HepG2 (cell line): ENCODE results near the gene POLR3H. TPM values are rescaled to one million over a fixed set of nuclear protein-coding genes. Genes with fewer than 3 reads are reported as not detected.
A peak's percentile ranks its signal among the peaks of the same experiment; 100 is the strongest.

ENCODE experiments used
- ATAC-seq: fragments of 200-7000 bp; cut with Tn5 transposase; 3 replicates; pipeline ENCODE4 v1.9.1; 2020; ENCODE audit warnings: mild to moderate bottlenecking, moderate library complexity
- BruUV-seq: library from RNA; stranded (reverse); fragments of 400-500 nt; replicated peaks from 2 replicates; lab custom pipeline; 2021; lab: Mats Ljungman, UMichigan
- CTCF ChIA-PET: fragments of 300-600 bp; formaldehyde crosslinking; extraction: SDS; loops from one replicate; lab custom pipeline; 2021; ENCODE audit warnings: low total read pairs, inconsistent platforms, low intra/inter-chr PET ratio; lab: Yijun Ruan, JAX
- POLR2A ChIA-PET: fragments of 350-600 bp; sonication (Branson Sonifier 250); formaldehyde crosslinking; loops from one replicate; lab custom pipeline; 2020; ENCODE audit warnings: antibody characterized with exemption, inconsistent platforms; lab: Yijun Ruan, JAX
- DNase-seq: peaks from one replicate; pipeline ENCODE4 v3.0.0-alpha.2; 2015; ENCODE audit warnings: low spot score
- FAIRE-seq: peaks from 3 replicates; lab custom pipeline; 2011; peaks lifted over from hg19 to GRCh38; lab: Jason Lieb, UNC
- H2AFZ ChIP-seq: one replicate; pipeline ENCODE4 v1.6.1; 2011; ENCODE audit warnings: low read length, inconsistent platforms
- H3K27ac ChIP-seq: fragments of 300-600 bp; 3 replicates; pipeline ENCODE4 v1.8.0; 2011; ENCODE audit warnings: mixed run types, mild to moderate bottlenecking, mixed read lengths, low read length, inconsistent platforms; ENCODE audit not compliant: insufficient read depth; ENCODE audit errors: extremely low read length
- H3K27me3 ChIP-seq, 2 experiments: fragments of 200-600 bp in 1 of 2; 2 replicates in 1 of 2; 3 replicates in 1 of 2; pipeline versions ENCODE4 v1.6.0 to v1.8.0; 2011; ENCODE audit warnings: low read length in 2 of 2, mild to moderate bottlenecking in 2 of 2, moderate library complexity in 2 of 2, inconsistent platforms in 1 of 2; ENCODE audit not compliant: insufficient read depth in 2 of 2, control insufficient read depth in 1 of 2
- H3K36me3 ChIP-seq, 2 experiments: fragments of 200-600 bp in 1 of 2; replicated peaks in 1 of 2; 2 replicates in 1 of 2; 3 replicates in 1 of 2; pipeline versions ENCODE4 v1.5.1 to v1.8.0; 2011; ENCODE audit warnings: low read length in 2 of 2, inconsistent platforms in 1 of 2; ENCODE audit not compliant: insufficient read depth in 2 of 2, control insufficient read depth in 1 of 2
- H3K4me1 ChIP-seq: 2 replicates; pipeline ENCODE4 v1.5.1; 2012; ENCODE audit warnings: low read length, inconsistent platforms; ENCODE audit not compliant: insufficient read depth
- H3K4me2 ChIP-seq: 2 replicates; pipeline ENCODE4 v1.6.0; 2011; ENCODE audit warnings: low read depth, low read length, inconsistent platforms
- H3K4me3 ChIP-seq, 3 experiments: fragments of 200-600 bp in 1 of 3; sonication (generic), shearing (Covaris generic) in 1 of 3; replicated peaks in 1 of 3; 2 replicates each; pipeline ENCODE4 v1.5.1; 2011 to 2016; ENCODE audit warnings: low read length in 3 of 3, inconsistent platforms in 2 of 3, low read depth in 2 of 3, mild to moderate bottlenecking in 2 of 3, control low read depth in 1 of 3, mixed read lengths in 1 of 3; ENCODE audit not compliant: insufficient read depth in 1 of 3
- H3K79me2 ChIP-seq: one replicate; pipeline ENCODE4 v1.6.1; 2011; ENCODE audit warnings: low read length, inconsistent platforms; ENCODE audit not compliant: insufficient read depth
- H3K9ac ChIP-seq: 2 replicates; pipeline ENCODE4 v1.6.0; 2011; ENCODE audit warnings: mild to moderate bottlenecking, low read depth, low read length, inconsistent platforms; ENCODE audit not compliant: insufficient read depth
- H3K9me3 ChIP-seq: 2 replicates; pipeline ENCODE4 v1.5.1; 2012; ENCODE audit warnings: mild to moderate bottlenecking, low read length
- H4K20me1 ChIP-seq: 2 replicates; pipeline ENCODE4 v1.6.0; 2011; ENCODE audit warnings: inconsistent platforms, mild to moderate bottlenecking, low read length, moderate library complexity; ENCODE audit not compliant: insufficient read depth
- CHD4 ChIP-seq: fragments of 200-600 bp; sonication (generic); IDR thresholded peaks from 2 replicates; pipeline ENCODE4 v1.7.0; 2017; ENCODE audit warnings: mild to moderate bottlenecking, low read length, borderline replicate concordance
- CREM ChIP-seq, 2 experiments: sonication (generic) in 1 of 2; formaldehyde crosslinking in 1 of 2; IDR thresholded peaks; 2 replicates each; pipeline versions ENCODE4 v1.4.0 to v1.6.1; 2016 to 2020; ENCODE audit warnings: antibody characterized with exemption in 1 of 2, mild to moderate bottlenecking in 1 of 2, missing genetic modification reagents in 1 of 2
- MEIS1 ChIP-seq: sonication (generic); formaldehyde crosslinking; IDR thresholded peaks from 2 replicates; pipeline ENCODE4 v1.9.0; 2021; ENCODE audit warnings: mild to moderate bottlenecking, missing genetic modification reagents, moderate library complexity, borderline replicate concordance
- POLR2AphosphoS5 ChIP-seq: IDR thresholded peaks from 2 replicates; pipeline ENCODE4 v1.6.1; 2012; ENCODE audit warnings: low read depth, low read length
- ZNF101 ChIP-seq: sonication (generic); formaldehyde crosslinking; IDR thresholded peaks from 2 replicates; pipeline ENCODE4 v1.4.0; 2020; ENCODE audit warnings: mild to moderate bottlenecking, low read depth, missing genetic modification reagents, borderline replicate concordance
- WGBS: methylation state at CpG from one replicate; pipeline ENCODE4 v1.1.6; 2017; ENCODE audit warnings: low lambda C conversion rate; 5-methylcytosine and 5-hydroxymethylcytosine counted together
- in situ Hi-C: cut with HindIII; loops from 2 replicates; pipeline ENCODE4 v1.10.0; 2017; ENCODE audit warnings: low pct_unique_long_range_greater_than_20kb; ENCODE audit not compliant: extremely low pct_ligation_motif_present
- intact Hi-C: fragments of 100-400 bp; cut with micrococcal nuclease; formaldehyde crosslinking; loops from one replicate; pipeline ENCODE4 v1.10.0; 2022; ENCODE audit not compliant: unreplicated experiment
- polyA plus RNA-seq, 8 experiments: library from polyadenylated mRNA; depleted of rRNA in 3 of 8; stranded (reverse) in 7 of 8; unstranded in 1 of 8; fragments of >200 nt; fragmentation: Illumina TruSeq in 4 of 8; extraction: Trizol in 4 of 8; gene quantifications; 2 replicates each; pipeline versions ENCODE4 v1.2.1 to v1.2.3, GENCODE V29; 2011 to 2016; ENCODE audit warnings: low read depth in 4 of 8, missing spikeins in 1 of 8, mixed read lengths in 1 of 8; ENCODE audit not compliant: insufficient read depth in 1 of 8
- total RNA-seq, 5 experiments: library from RNA; depleted of rRNA; stranded (reverse); fragments of >200 nt; fragmentation: Illumina TruSeq; extraction: Trizol; gene quantifications; 2 replicates each; pipeline ENCODE4 v1.2.3, GENCODE V29; 2016; ENCODE audit warnings: low read depth in 1 of 5
- TF ChIP-seq, protein P1 (sequence below), 2 experiments: IDR thresholded peaks; 2 replicates each; pipeline ENCODE4 v1.6.1; 2011 to 2012; ENCODE audit warnings: low read length in 2 of 2, borderline replicate concordance in 1 of 2, low read depth in 1 of 2, mild to moderate bottlenecking in 1 of 2, moderate library complexity in 1 of 2
- TF ChIP-seq, protein P2 (sequence below): sonication (generic); formaldehyde crosslinking; IDR thresholded peaks from 2 replicates; pipeline ENCODE4 v1.4.0; 2020; ENCODE audit warnings: missing genetic modification reagents
- TF ChIP-seq, protein P3 (sequence below): sonication (generic); formaldehyde crosslinking; IDR thresholded peaks from 2 replicates; pipeline ENCODE4 v1.5.1; 2020; ENCODE audit warnings: mild to moderate bottlenecking, missing genetic modification reagents, moderate library complexity

POLR3H gene
- total and polyA plus RNA-seq, 2 of the 13 experiments (the other 11 are each of a cell fraction or from before 2014, with no cell fraction given): 10.3 to 28.6 TPM

DNA sequence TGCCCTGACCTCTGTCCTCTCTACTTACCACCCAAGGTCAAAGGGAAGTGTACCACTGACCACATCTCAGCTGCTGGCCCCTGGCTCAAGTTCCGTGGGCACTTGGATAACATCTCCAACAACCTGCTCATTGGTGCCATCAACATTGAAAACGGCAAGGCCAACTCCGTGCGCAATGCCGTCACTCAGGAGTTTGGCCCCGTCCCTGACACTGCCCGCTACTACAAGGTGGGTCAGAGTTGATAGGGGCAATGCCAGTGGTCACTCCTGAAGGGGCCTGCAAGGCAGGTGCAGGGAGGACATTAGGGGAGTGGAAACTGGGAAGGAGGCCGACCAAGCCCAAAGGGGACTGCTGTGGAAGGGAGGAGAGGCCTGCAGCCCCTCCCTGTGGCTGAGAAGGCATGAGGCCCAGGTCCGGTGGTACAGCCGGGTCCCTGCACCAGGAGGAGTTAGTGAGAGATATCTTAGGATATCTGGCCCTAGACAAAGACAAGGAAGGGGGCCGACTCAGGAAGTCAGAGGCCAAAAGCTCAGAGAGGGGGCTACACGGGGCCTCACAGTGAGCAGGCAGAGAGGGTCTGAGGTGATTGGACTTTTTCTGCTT lies 17.9 kb downstream of the POLR3H start (continued):
- TF ChIP-seq, protein P1, sequence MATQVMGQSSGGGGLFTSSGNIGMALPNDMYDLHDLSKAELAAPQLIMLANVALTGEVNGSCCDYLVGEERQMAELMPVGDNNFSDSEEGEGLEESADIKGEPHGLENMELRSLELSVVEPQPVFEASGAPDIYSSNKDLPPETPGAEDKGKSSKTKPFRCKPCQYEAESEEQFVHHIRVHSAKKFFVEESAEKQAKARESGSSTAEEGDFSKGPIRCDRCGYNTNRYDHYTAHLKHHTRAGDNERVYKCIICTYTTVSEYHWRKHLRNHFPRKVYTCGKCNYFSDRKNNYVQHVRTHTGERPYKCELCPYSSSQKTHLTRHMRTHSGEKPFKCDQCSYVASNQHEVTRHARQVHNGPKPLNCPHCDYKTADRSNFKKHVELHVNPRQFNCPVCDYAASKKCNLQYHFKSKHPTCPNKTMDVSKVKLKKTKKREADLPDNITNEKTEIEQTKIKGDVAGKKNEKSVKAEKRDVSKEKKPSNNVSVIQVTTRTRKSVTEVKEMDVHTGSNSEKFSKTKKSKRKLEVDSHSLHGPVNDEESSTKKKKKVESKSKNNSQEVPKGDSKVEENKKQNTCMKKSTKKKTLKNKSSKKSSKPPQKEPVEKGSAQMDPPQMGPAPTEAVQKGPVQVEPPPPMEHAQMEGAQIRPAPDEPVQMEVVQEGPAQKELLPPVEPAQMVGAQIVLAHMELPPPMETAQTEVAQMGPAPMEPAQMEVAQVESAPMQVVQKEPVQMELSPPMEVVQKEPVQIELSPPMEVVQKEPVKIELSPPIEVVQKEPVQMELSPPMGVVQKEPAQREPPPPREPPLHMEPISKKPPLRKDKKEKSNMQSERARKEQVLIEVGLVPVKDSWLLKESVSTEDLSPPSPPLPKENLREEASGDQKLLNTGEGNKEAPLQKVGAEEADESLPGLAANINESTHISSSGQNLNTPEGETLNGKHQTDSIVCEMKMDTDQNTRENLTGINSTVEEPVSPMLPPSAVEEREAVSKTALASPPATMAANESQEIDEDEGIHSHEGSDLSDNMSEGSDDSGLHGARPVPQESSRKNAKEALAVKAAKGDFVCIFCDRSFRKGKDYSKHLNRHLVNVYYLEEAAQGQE (IDR thresholded peaks at IDR 0.05; ENCODE audit: borderline replicate concordance in 1 of 2, low read depth in 1 of 2, low read length in 2 of 2): no peak
- TF ChIP-seq ZNF101 (CRISPR knock-in tag): no peak

DNA sequence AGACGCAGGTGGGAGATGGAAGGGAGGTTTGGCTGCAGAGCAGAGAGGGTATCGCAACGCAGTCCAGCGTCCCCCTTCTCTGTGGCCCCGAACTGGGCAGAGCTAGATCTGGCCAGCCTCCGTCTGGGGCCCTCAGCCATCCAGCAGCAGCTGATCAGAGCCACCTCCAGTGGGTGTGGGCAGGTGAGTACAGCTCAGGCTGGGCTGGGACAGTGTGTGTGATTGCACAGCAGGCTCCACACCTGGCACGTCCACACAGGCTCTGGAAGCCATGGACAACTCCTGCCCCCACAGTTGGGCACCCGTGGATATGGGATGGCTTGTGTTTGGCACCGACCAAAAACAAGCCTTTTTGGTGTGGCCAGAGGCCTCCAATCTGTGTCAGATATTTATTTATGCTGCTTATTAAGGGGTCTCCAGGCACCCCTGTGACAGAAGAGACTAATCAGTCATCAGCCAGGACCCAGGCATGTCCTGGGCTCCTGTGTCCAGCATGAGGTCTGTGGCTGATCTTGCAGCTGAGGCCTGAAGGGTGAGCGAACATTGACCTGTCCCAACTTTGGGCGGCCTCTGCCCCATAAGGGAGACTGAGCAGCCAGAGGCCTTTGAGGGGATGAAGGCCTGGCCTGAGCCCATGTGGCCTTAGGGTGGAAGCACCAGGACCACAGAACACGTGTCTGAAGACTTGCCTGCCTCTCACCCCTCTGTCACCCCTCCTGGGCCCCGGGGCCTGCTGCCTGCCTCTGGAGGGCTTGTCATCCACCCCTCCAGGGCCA lies 18.6 kb downstream of the POLR3H start:
- FAIRE-seq (no peak), ATAC-seq (peak; percentile 11), DNase-seq (no peak)
- Histone ChIP-seq H3K36me3 (peaks cover 23 to 50% of the 10 kb centered on the region in 2 experiments), H3K4me2 (no peak overlapping the region), H3K4me3 (no peak overlapping the region), H4K20me1 (0 out of 2 replicates have a peak, but pooled peaks cover 4% of the 10 kb centered on the region), H3K4me1 (peaks cover 64% of the 10 kb centered on the region), H3K27me3 (no peaks in the 10 kb centered on the region), H3K79me2 (no peaks in the 10 kb centered on the region), H2AFZ (no peak overlapping the region), H3K9ac (no peak overlapping the region), H3K27ac (peak overlapping the region; percentile 48), H3K9me3 (no peaks in the 10 kb centered on the region)
- no TSS peak for BruUV-seq
- intact Hi-C loops: no loop called here
- WGBS: 92% methylated on average over 6 of the region's 13 CpGs
- ChIA-PET POLR2A (interaction anchor here (2.4 kb wide), 1 partner anchor 57 kb away, joined by 9 read pairs; the partner anchor contains the start of genes ACO2 and PHF5A), CTCF (interaction anchor here (2.2 kb wide), 1 partner anchor 122 kb away, joined by 11 read pairs; no protein-coding TSS in a partner anchor)
- in situ Hi-C loops: no loop called here
- TF ChIP-seq MEIS1 (CRISPR knock-in tag): no peak
- TF ChIP-seq CHD4: no peak
- TF ChIP-seq POLR2AphosphoS5: peak; percentile 11; the same call in 1 of the 2 replicates
- TF ChIP-seq, protein P2, sequence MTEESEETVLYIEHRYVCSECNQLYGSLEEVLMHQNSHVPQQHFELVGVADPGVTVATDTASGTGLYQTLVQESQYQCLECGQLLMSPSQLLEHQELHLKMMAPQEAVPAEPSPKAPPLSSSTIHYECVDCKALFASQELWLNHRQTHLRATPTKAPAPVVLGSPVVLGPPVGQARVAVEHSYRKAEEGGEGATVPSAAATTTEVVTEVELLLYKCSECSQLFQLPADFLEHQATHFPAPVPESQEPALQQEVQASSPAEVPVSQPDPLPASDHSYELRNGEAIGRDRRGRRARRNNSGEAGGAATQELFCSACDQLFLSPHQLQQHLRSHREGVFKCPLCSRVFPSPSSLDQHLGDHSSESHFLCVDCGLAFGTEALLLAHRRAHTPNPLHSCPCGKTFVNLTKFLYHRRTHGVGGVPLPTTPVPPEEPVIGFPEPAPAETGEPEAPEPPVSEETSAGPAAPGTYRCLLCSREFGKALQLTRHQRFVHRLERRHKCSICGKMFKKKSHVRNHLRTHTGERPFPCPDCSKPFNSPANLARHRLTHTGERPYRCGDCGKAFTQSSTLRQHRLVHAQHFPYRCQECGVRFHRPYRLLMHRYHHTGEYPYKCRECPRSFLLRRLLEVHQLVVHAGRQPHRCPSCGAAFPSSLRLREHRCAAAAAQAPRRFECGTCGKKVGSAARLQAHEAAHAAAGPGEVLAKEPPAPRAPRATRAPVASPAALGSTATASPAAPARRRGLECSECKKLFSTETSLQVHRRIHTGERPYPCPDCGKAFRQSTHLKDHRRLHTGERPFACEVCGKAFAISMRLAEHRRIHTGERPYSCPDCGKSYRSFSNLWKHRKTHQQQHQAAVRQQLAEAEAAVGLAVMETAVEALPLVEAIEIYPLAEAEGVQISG: peak; percentile 14
- no peak for TF ChIP-seq CREM (IDR thresholded peaks at IDR 0.05)
- TF ChIP-seq CREM (CRISPR knock-in tag; IDR thresholded peaks at IDR 0.05): no peak
- TF ChIP-seq, protein P3, sequence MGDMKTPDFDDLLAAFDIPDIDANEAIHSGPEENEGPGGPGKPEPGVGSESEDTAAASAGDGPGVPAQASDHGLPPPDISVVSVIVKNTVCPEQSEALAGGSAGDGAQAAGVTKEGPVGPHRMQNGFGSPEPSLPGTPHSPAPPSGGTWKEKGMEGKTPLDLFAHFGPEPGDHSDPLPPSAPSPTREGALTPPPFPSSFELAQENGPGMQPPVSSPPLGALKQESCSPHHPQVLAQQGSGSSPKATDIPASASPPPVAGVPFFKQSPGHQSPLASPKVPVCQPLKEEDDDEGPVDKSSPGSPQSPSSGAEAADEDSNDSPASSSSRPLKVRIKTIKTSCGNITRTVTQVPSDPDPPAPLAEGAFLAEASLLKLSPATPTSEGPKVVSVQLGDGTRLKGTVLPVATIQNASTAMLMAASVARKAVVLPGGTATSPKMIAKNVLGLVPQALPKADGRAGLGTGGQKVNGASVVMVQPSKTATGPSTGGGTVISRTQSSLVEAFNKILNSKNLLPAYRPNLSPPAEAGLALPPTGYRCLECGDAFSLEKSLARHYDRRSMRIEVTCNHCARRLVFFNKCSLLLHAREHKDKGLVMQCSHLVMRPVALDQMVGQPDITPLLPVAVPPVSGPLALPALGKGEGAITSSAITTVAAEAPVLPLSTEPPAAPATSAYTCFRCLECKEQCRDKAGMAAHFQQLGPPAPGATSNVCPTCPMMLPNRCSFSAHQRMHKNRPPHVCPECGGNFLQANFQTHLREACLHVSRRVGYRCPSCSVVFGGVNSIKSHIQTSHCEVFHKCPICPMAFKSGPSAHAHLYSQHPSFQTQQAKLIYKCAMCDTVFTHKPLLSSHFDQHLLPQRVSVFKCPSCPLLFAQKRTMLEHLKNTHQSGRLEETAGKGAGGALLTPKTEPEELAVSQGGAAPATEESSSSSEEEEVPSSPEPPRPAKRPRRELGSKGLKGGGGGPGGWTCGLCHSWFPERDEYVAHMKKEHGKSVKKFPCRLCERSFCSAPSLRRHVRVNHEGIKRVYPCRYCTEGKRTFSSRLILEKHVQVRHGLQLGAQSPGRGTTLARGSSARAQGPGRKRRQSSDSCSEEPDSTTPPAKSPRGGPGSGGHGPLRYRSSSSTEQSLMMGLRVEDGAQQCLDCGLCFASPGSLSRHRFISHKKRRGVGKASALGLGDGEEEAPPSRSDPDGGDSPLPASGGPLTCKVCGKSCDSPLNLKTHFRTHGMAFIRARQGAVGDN (CRISPR knock-in tag): peak; percentile 47
